Activated naive CD4-positive, alpha-beta T cell treated with Interleukin-2 at 50 U/mL for 16 hours (primary cell): ENCODE measurements around the gene OR2A2.

Experiments used
- DNase-seq: peaks from one replicate; pipeline ENCODE4 v3.0.0-alpha.2; 2020

Gene OR2A2

GRCh38 chr7:144144426-144144825 is 35.0 kb downstream of the OR2A2 start:
- DNase-seq, result no peak

- DNase-seq, result no peak
These were observed 38.9 kb downstream of the OR2A2 start for GRCh38 chr7:144148224-144148827.

GRCh38 chr7:144158861-144159260 is 49.5 kb downstream of the OR2A2 start:
- no peak for DNase-seq
